Subcutaneous adipose tissue (tissue), 4 donors: ENCODE results near the gene PTGDR2. TPM values are rescaled to one million over a fixed set of nuclear protein-coding genes. Genes with fewer than 3 reads are reported as not detected.

Source experiments
- CTCF ChIP-seq: fragments of 450-650 bp; IDR thresholded peaks from one replicate; pipeline ENCODE4 v1.5.1; 2016; ENCODE audit warnings: low read depth, mild to moderate bottlenecking, control low read depth, antibody characterized with exemption, moderate library complexity
- total RNA-seq, 4 donors: library from RNA; depleted of rRNA; stranded (reverse); fragments of >200 nt; gene quantifications; one replicate each; pipeline ENCODE4 v1.1.0, GENCODE V29; 2016

The PTGDR2 gene
- total RNA-seq = 1 to 10 TPM in 1 of 4 donors, under 1 TPM in 2, not detected in 1; 0.49 to 1.7 (median 0.66) TPM

GRCh38 chr11:60855726-60856633, at the start of gene PTGDR2:
Gene PTGDR2, minus strand, starts transcription at chr11:60855950. Its CDS starts 2,228 bp downstream, at chr11:60853722.
- TF ChIP-seq CTCF = no peak

DNA sequence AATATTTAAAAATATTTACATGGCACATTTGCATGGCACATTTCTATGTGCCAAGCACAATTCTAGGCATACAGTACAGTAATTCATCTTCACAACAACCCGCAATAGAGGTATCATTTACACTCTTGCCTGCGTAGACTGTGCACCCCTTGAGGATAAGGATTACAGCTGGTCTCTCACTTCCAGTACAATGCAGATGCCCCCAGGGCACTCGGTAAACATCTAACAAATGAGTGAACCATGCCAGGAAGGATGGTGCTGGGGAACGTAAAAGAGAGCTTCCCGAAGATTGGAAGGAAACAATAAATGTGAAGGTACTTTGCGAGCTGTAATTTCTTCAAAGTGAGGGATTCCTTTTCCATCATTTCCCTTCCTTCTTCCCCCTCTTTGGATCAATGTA, 49.3 kb upstream of the PTGDR2 start:
- TF ChIP-seq CTCF = no peak

DNA sequence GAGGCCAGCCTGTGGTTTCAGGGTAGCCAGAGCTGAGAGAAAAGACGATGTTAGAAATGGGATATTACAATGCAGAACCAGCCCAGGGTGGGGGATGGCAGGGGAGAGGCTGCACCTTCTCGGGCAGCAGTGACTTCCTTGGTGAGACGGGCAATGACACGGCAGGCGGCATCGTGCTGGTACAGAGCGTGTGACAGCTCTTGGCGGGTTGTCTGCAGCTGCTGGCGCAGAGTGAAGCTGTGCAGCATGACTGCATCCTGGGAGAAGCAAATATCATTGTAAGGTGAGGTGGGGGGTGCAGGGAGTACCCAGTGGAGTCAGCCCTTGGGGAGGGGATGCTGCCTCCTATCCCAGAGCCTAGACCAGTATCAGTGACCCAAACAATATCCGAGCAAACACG, 46.9 kb upstream of the PTGDR2 start:
- no peak for TF ChIP-seq CTCF

DNA sequence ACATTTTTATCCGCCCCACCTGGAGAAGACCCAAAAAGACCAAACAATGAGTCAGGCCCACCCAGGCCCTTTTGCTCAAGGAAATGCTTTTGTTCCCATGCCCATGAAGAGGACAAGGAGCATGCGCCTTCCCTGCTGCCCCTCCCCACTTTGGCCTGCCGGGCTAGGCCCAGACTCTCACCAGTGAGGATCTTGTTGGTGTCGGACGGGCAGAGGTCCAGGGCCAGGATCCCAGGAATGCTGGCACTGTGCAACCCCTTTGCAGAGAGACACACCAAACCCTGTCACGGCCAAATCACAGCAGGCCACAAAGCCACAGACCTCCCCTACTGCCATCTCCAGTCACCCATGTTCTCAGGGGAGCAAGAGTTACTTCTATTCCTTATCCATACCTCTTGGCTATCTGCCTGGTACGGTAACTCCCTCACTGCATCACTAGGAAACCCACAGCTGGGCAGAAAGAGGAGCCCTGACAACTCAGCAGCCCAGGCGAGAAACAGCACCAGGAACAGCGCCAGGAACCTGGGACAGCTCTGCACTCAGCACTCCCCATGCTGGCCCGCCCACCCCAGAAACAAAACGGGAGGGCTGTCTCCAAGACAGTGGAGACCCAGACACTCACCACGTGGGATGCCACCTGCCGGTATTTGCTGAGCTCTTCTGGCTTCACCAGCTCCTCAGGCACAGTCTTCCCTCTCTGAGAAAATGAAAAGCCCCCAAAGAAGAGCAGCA, 45.1 kb upstream of the PTGDR2 start:
- TF ChIP-seq CTCF = no peak

- TF ChIP-seq CTCF = no peak
Observed at GRCh38 chr11:60899977-60900376, 44.2 kb upstream of the PTGDR2 start.

GRCh38 chr11:60899046-60899936, 43.5 kb upstream of the PTGDR2 start:
- no peak for TF ChIP-seq CTCF
